Tibial nerve (tissue), 3 donors: ENCODE data around the gene HUWE1.

ENCODE experiments used
- CTCF ChIP-seq, 5 experiments: fragments of 200-600 bp in 3 of 5; fragments of 450-650 bp in 2 of 5; sonication (generic) in 3 of 5; IDR thresholded peaks; one replicate each; pipeline ENCODE4 v1.5.1; 2016 to 2019; ENCODE audit warnings: antibody characterized with exemption in 5 of 5, mild to moderate bottlenecking in 3 of 5, moderate library complexity in 2 of 5
- POLR2A ChIP-seq, 2 donors: fragments of 450-650 bp; IDR thresholded peaks; one replicate each; pipeline ENCODE4 v1.6.1; 2017; ENCODE audit warnings: antibody characterized with exemption in 2 of 2, mild to moderate bottlenecking in 2 of 2, moderate library complexity in 2 of 2

GRCh38 chrX:53714580-53715345, 28.2 kb upstream of the HUWE1 start:
- TF ChIP-seq CTCF (IDR thresholded peaks at IDR 0.05) (no peak), POLR2A (IDR thresholded peaks at IDR 0.05) (no peak)
